IPS-18a (cell line): ENCODE measurements around the gene SCN5A.

Source experiments
- H3K27ac ChIP-seq: one replicate; pipeline ENCODE4 v1.5.1; 2013; ENCODE audit warnings: low read length
- H3K27me3 ChIP-seq: one replicate; pipeline ENCODE4 v1.6.1; 2013; ENCODE audit warnings: mild to moderate bottlenecking, low read length; ENCODE audit not compliant: control insufficient read depth, insufficient read depth
- H3K36me3 ChIP-seq: one replicate; pipeline ENCODE4 v1.6.1; 2013; ENCODE audit warnings: low read depth, low read length; ENCODE audit not compliant: control insufficient read depth
- H3K4me1 ChIP-seq: one replicate; pipeline ENCODE4 v1.6.1; 2013; ENCODE audit warnings: low read depth, low read length; ENCODE audit not compliant: control insufficient read depth
- H3K4me3 ChIP-seq: one replicate; pipeline ENCODE4 v1.5.1; 2013; ENCODE audit warnings: low read length
- H3K9ac ChIP-seq: one replicate; pipeline ENCODE4 v1.6.1; 2013; ENCODE audit warnings: mild to moderate bottlenecking, low read length, moderate library complexity
- H3K9me3 ChIP-seq: one replicate; pipeline ENCODE4 v1.6.1; 2013; ENCODE audit warnings: low read depth, low read length; ENCODE audit not compliant: control insufficient read depth

SCN5A gene

DNA sequence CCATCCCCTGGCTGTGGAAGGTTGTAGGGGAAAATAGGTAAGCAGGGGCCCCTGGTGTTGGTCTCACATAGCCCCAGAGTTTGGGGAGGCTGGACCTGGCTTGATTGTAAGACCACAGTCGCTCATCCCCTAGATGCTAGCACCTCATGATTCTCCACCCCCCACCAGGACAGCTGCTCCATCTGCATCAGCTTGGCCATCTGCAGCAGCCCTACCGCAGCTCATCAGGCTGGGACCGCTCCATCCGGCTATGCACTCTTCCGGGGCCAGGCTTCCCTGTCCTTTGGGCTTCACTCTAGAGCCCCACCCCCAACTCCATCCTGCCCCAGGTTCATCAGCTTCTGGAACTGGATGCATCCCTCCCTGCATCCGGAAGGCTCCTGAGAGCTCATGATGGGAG is 12.6 kb downstream of the SCN5A start:
- Histone ChIP-seq H3K27me3 (peaks cover 32% of the 10 kb centered on the region), H3K9me3 (no peaks in the 10 kb centered on the region), H3K27ac (no peak overlapping the region), H3K4me1 (peaks cover 32% of the 10 kb centered on the region), H3K36me3 (no peaks in the 10 kb centered on the region), H3K4me3 (no peak overlapping the region), H3K9ac (no peak overlapping the region)

DNA sequence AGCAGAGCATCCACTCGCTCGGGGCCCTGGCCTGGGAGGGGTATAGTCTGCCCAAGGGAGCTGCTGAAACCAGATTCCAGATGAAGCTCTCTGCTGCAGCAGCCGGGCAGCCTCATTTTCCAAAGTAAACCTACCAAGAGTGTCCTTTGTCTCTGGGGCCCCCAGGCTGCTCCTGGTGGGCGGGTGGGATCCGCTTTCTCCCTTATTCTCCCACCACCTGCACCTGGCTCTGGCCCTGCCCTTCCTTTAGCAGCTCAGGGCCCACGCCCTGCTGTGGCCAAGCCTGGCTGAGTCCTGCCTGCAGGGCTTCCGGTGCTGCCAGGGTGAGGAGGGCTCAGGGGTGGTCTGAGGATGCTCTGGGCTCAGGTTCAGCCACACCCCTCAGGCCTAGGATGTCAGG is 13.0 kb downstream of the SCN5A start:
- Histone ChIP-seq H3K36me3 (no peaks in the 10 kb centered on the region), H3K4me1 (peaks cover 31% of the 10 kb centered on the region), H3K27me3 (peaks cover 32% of the 10 kb centered on the region), H3K27ac (no peak overlapping the region), H3K4me3 (no peak overlapping the region), H3K9me3 (no peaks in the 10 kb centered on the region), H3K9ac (no peak overlapping the region)

GRCh38 chr3:38634111-38634510 is 15.4 kb downstream of the SCN5A start:
- H3K9me3 ChIP-seq = no peaks in the 10 kb centered on the region
- peaks cover 33% of the 10 kb centered on the region for H3K4me1 ChIP-seq
- no peak overlapping the region for H3K27ac ChIP-seq
- H3K27me3 ChIP-seq = peaks cover 22% of the 10 kb centered on the region
- H3K9ac ChIP-seq = no peak overlapping the region
- H3K4me3 ChIP-seq = no peak overlapping the region
- no peaks in the 10 kb centered on the region for H3K36me3 ChIP-seq

DNA sequence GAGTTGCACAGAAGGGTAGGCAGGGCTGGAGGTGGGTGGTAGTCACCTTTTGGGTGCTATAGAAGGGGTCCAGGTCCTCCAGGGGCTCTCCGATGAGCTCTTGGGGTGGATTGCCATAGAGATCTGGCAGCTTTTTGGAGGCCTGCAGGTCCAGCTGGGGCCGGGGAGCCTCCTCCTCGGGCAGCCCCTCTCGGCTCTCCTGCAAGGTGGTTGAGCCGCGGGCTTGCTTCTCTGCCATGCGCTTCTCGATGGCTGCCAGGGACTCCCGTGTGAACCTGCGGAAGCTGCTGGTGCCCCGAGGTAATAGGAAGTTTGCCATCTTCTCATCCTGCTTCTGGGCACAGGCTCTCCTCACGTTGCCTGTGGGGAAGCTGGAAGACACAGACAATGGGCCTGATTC is 16.5 kb downstream of the SCN5A start:
- peaks cover 26% of the 10 kb centered on the region for H3K4me1 ChIP-seq
- H3K27me3 ChIP-seq = peaks cover 11% of the 10 kb centered on the region
- H3K36me3 ChIP-seq = no peaks in the 10 kb centered on the region
- no peak overlapping the region for H3K9ac ChIP-seq
- H3K4me3 ChIP-seq = no peak overlapping the region
- H3K9me3 ChIP-seq = no peaks in the 10 kb centered on the region
- no peak overlapping the region for H3K27ac ChIP-seq

GRCh38 chr3:38630606-38631005 is 18.9 kb downstream of the SCN5A start:
- Histone ChIP-seq H3K27me3 (no peaks in the 10 kb centered on the region), H3K9me3 (no peaks in the 10 kb centered on the region), H3K4me3 (no peak overlapping the region), H3K9ac (no peak overlapping the region), H3K36me3 (no peaks in the 10 kb centered on the region), H3K4me1 (peaks cover 6% of the 10 kb centered on the region), H3K27ac (no peak overlapping the region)

DNA sequence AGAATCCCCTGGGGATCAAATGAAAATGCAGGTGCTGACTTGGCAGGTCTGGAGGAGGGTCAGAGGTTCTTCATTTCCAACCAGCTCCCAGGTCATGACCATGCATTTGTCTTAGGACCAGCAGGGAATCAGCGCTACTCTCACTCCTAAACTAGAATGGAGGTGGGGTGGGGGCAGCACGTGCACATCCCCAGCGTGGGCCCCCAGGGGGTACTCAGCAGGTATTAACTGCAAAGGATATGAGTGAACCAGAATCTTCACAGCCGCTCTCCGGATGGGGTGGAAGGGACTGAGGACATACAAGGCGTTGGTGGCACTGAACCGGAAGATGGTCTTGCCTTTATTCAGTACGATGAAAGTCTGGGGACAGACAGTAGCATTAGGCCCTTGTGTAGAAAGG is 19.4 kb downstream of the SCN5A start:
- H3K4me1 ChIP-seq = peaks cover 6% of the 10 kb centered on the region
- H3K36me3 ChIP-seq = no peaks in the 10 kb centered on the region
- H3K9ac ChIP-seq = no peak overlapping the region
- H3K4me3 ChIP-seq = no peak overlapping the region
- no peaks in the 10 kb centered on the region for H3K27me3 ChIP-seq
- H3K27ac ChIP-seq = no peak overlapping the region
- no peaks in the 10 kb centered on the region for H3K9me3 ChIP-seq

DNA sequence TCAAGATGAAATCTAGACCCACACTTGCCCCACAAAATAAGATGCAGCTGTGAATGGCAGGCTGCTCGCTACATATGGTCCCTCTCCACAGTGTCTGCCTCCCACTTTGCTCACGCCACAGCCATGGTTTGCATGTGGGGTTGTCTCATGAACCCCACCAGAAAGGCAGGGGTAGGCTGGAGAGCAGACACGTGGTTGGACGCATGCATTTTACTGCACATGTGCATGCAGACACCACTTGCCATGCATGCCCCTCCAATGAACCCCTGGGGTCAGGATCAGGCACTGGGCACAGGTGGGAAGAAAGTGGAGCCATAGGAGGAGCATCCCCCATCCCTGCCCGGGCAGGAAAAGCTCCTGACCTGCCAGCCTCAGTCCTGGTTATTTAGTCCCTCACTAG is 20.7 kb downstream of the SCN5A start:
- H3K4me1 ChIP-seq = peaks cover 6% of the 10 kb centered on the region

DNA sequence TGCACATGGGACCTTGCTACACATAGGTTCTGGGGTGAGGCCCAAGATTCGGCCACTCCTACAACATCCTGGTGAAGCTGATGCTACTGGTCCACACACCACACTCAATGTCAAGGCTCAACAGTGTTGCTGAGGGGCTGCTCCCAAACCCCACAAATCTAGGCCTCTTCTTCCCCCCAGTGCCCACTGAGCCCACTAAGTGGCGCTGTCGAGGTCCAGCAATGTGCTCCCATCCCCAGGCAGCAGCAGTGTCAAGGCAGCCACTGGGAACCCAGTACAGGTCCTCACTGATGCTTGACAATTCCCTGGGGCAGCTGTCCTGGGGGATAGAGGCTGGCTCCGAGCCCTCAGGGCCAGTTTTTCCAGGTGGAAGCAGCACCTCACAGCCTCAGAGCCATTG is 21.5 kb downstream of the SCN5A start:
- Histone ChIP-seq H3K4me3 (no peak overlapping the region), H3K9me3 (no peaks in the 10 kb centered on the region), H3K9ac (no peak overlapping the region), H3K27me3 (no peaks in the 10 kb centered on the region), H3K36me3 (no peaks in the 10 kb centered on the region), H3K4me1 (peaks cover 6% of the 10 kb centered on the region), H3K27ac (no peak overlapping the region)

More for the DNA sequence above, 20.7 kb downstream of the SCN5A start:
- no peaks in the 10 kb centered on the region for H3K9me3 ChIP-seq
- H3K27ac ChIP-seq = no peak overlapping the region
- no peak overlapping the region for H3K4me3 ChIP-seq
- no peaks in the 10 kb centered on the region for H3K27me3 ChIP-seq
- H3K36me3 ChIP-seq = no peaks in the 10 kb centered on the region
- H3K9ac ChIP-seq = no peak overlapping the region

DNA sequence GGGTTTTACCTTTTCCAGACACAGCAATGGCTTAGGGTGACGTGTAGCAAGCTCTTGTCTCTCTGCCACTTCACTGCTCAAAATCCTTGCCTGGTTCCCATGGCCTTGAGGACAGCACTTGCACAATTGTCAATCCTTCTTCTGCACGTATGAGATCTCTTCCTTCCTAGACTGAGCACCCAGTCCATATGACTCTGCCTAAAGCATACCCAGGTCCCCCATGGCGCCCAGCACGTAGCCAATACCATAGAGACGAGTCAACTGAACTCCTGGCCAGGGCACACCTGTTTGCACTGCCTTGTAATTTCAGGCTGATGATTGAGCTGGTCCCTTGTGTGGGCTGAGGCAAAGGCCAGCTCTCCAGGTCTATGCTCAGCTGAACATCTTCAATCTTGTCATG is 23.3 kb downstream of the SCN5A start:
- Histone ChIP-seq H3K9ac (no peak overlapping the region), H3K4me1 (peaks cover 6% of the 10 kb centered on the region), H3K4me3 (no peak overlapping the region), H3K36me3 (no peaks in the 10 kb centered on the region), H3K9me3 (no peaks in the 10 kb centered on the region), H3K27me3 (no peaks in the 10 kb centered on the region), H3K27ac (no peak overlapping the region)

GRCh38 chr3:38623539-38623938 is 25.9 kb downstream of the SCN5A start:
- no peaks in the 10 kb centered on the region for H3K27me3 ChIP-seq
- no peaks in the 10 kb centered on the region for H3K4me1 ChIP-seq
- no peaks in the 10 kb centered on the region for H3K36me3 ChIP-seq
- H3K9ac ChIP-seq = no peak overlapping the region
- no peak overlapping the region for H3K4me3 ChIP-seq
- H3K27ac ChIP-seq = no peak overlapping the region
- no peaks in the 10 kb centered on the region for H3K9me3 ChIP-seq

- no peak overlapping the region for H3K27ac ChIP-seq
- H3K27me3 ChIP-seq = no peaks in the 10 kb centered on the region
- H3K4me1 ChIP-seq = no peaks in the 10 kb centered on the region
- no peaks in the 10 kb centered on the region for H3K36me3 ChIP-seq
- H3K9me3 ChIP-seq = no peaks in the 10 kb centered on the region
- no peak overlapping the region for H3K4me3 ChIP-seq
- no peak overlapping the region for H3K9ac ChIP-seq
Observed at GRCh38 chr3:38622336-38622735, 27.2 kb downstream of the SCN5A start.

GRCh38 chr3:38620236-38620635 is 29.3 kb downstream of the SCN5A start:
- peaks cover 11% of the 10 kb centered on the region for H3K4me1 ChIP-seq
- no peaks in the 10 kb centered on the region for H3K27me3 ChIP-seq
- no peaks in the 10 kb centered on the region for H3K9me3 ChIP-seq
- H3K27ac ChIP-seq = no peak overlapping the region
- H3K9ac ChIP-seq = no peak overlapping the region
- H3K36me3 ChIP-seq = no peaks in the 10 kb centered on the region
- no peak overlapping the region for H3K4me3 ChIP-seq
